ENCODE results near the gene FXN. TPM values are rescaled to one million over a fixed set of nuclear protein-coding genes. Genes with fewer than 3 reads are reported as not detected.

The FXN gene
- polyA plus RNA-seq, 1 of the 3 experiments (the other 2 are of a cell fraction), result 15.7 TPM

- 98% methylated on average over 7 of the region's 7 CpGs for WGBS (ENCODE audit: low lambda C conversion rate)
Observed at GRCh38 chr9:69070201-69070600, 34.6 kb downstream of the FXN start.

GRCh38 chr9:69071059-69071458 is 35.5 kb downstream of the FXN start:
- Histone ChIP-seq H3K4me2 (no peak overlapping the region), H3K79me2 (ENCODE audit: insufficient read depth) (no peaks in the 10 kb centered on the region), H3K36me3 (replicated peaks in 1 of 2; ENCODE audit: control insufficient read depth in 1 of 2, insufficient read depth in 2 of 2, low read length in 1 of 2) (peaks cover 0 to 12% of the 10 kb centered on the region in 2 experiments), H3K9ac (no peak overlapping the region), H2AFZ (ENCODE audit: low read depth) (no peak overlapping the region), H3K4me3 (ENCODE audit: low read depth in 2 of 2, low read length in 1 of 2) (no peak overlapping the region), H3K27ac (ENCODE audit: low read depth in 2 of 2, low read length in 1 of 2) (no peak overlapping the region), H3K4me1 (ENCODE audit: control insufficient read depth in 1 of 2, insufficient read depth in 2 of 2, low read depth in 1 of 2, low read length in 1 of 2) (no peaks in the 10 kb centered on the region), H4K20me1 (ENCODE audit: insufficient read depth) (no peaks in the 10 kb centered on the region), H3F3A (replicated peaks; ENCODE audit: insufficient read depth) (no peaks in the 10 kb centered on the region), H3K9me3 (no peaks in the 10 kb centered on the region), H3K27me3 (ENCODE audit: insufficient read depth) (no peaks in the 10 kb centered on the region), H3K9me2 (no peaks in the 10 kb centered on the region)
- 91% methylated on average over 3 of the region's 3 CpGs for WGBS (ENCODE audit: low lambda C conversion rate)
- POLR2A ChIA-PET, result no interaction called here
- no peak for DNase-seq
- TF ChIP-seq USF2 (IDR thresholded peaks at IDR 0.05; ENCODE audit: borderline replicate concordance, low read depth, low read length) (no peak), RFX5 (IDR thresholded peaks at IDR 0.05; ENCODE audit: low read length) (no peak), NRF1 (IDR thresholded peaks at IDR 0.05; ENCODE audit: low read depth, low read length) (no peak), ELF1 (IDR thresholded peaks at IDR 0.05) (no peak), POLR2AphosphoS5 (IDR thresholded peaks at IDR 0.05; ENCODE audit: low read depth, low read length) (no peak), JUND (IDR thresholded peaks at IDR 0.05) (no peak), CTCF (IDR thresholded peaks at IDR 0.05) (no peak), TAF1 (IDR thresholded peaks at IDR 0.05; ENCODE audit: borderline replicate concordance, low read depth, low read length) (no peak), TCF12 (IDR thresholded peaks at IDR 0.05) (no peak), GATA2 (CRISPR knock-in tag; IDR thresholded peaks at IDR 0.05) (no peak), TEAD4 (IDR thresholded peaks at IDR 0.05; ENCODE audit: borderline replicate concordance, insufficient read depth) (no peak), RCOR1 (IDR thresholded peaks at IDR 0.05; ENCODE audit: low read length) (no peak)
- CTCF ChIA-PET, result interaction anchor here (0.9 kb wide), 1 partner anchor 122 kb away, joined by 3 read pairs; no protein-coding TSS in a partner anchor

More at GRCh38 chr9:69070201-69070600, 34.6 kb downstream of the FXN start:
- CTCF ChIA-PET, result no interaction called here
- POLR2A ChIA-PET, result no interaction called here
- Histone ChIP-seq H3K27me3 (ENCODE audit: insufficient read depth) (no peaks in the 10 kb centered on the region), H3K36me3 (replicated peaks in 1 of 2; ENCODE audit: control insufficient read depth in 1 of 2, insufficient read depth in 2 of 2, low read length in 1 of 2) (peaks cover 5 to 17% of the 10 kb centered on the region in 2 experiments), H3K79me2 (ENCODE audit: insufficient read depth) (no peaks in the 10 kb centered on the region), H3K4me1 (ENCODE audit: control insufficient read depth in 1 of 2, insufficient read depth in 2 of 2, low read depth in 1 of 2, low read length in 1 of 2) (no peaks in the 10 kb centered on the region), H3F3A (replicated peaks; ENCODE audit: insufficient read depth) (no peaks in the 10 kb centered on the region), H3K9ac (no peak overlapping the region), H3K27ac (ENCODE audit: low read depth in 2 of 2, low read length in 1 of 2) (no peak overlapping the region), H2AFZ (ENCODE audit: low read depth) (no peak overlapping the region), H4K20me1 (ENCODE audit: insufficient read depth) (no peaks in the 10 kb centered on the region), H3K9me2 (no peaks in the 10 kb centered on the region), H3K4me2 (no peak overlapping the region), H3K9me3 (no peaks in the 10 kb centered on the region), H3K4me3 (ENCODE audit: low read depth in 2 of 2, low read length in 1 of 2) (no peak overlapping the region)
- TF ChIP-seq RXRA (IDR thresholded peaks at IDR 0.05; ENCODE audit: borderline replicate concordance, low read depth) (no peak), RCOR1 (IDR thresholded peaks at IDR 0.05; ENCODE audit: low read length) (no peak), MAX (IDR thresholded peaks at IDR 0.05; ENCODE audit: low read depth) (no peak), NRF1 (IDR thresholded peaks at IDR 0.05; ENCODE audit: low read depth, low read length) (no peak), FOSL2 (IDR thresholded peaks at IDR 0.05; ENCODE audit: borderline replicate concordance, low read depth) (no peak), EZH2phosphoT487 (IDR thresholded peaks at IDR 0.05; ENCODE audit: borderline replicate concordance, low read depth) (no peak), EP300 (IDR thresholded peaks at IDR 0.05; ENCODE audit: borderline replicate concordance in 1 of 2, low read depth in 1 of 2, low read length in 1 of 2) (no peak), POLR2AphosphoS5 (IDR thresholded peaks at IDR 0.05; ENCODE audit: low read depth, low read length) (no peak), RAD21 (IDR thresholded peaks at IDR 0.05; ENCODE audit: low read length) (no peak)
- TF ChIP-seq, protein P1, sequence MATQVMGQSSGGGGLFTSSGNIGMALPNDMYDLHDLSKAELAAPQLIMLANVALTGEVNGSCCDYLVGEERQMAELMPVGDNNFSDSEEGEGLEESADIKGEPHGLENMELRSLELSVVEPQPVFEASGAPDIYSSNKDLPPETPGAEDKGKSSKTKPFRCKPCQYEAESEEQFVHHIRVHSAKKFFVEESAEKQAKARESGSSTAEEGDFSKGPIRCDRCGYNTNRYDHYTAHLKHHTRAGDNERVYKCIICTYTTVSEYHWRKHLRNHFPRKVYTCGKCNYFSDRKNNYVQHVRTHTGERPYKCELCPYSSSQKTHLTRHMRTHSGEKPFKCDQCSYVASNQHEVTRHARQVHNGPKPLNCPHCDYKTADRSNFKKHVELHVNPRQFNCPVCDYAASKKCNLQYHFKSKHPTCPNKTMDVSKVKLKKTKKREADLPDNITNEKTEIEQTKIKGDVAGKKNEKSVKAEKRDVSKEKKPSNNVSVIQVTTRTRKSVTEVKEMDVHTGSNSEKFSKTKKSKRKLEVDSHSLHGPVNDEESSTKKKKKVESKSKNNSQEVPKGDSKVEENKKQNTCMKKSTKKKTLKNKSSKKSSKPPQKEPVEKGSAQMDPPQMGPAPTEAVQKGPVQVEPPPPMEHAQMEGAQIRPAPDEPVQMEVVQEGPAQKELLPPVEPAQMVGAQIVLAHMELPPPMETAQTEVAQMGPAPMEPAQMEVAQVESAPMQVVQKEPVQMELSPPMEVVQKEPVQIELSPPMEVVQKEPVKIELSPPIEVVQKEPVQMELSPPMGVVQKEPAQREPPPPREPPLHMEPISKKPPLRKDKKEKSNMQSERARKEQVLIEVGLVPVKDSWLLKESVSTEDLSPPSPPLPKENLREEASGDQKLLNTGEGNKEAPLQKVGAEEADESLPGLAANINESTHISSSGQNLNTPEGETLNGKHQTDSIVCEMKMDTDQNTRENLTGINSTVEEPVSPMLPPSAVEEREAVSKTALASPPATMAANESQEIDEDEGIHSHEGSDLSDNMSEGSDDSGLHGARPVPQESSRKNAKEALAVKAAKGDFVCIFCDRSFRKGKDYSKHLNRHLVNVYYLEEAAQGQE (IDR thresholded peaks at IDR 0.05; ENCODE audit: low read depth, low read length), result no peak
- no peak for DNase-seq
